CD4-positive, alpha-beta T cell treated with Interleukin-17A for 1 hour (primary cell): Measurements from ENCODE around the gene TRAPPC4.
"Not testable (repeated sequence)": the region's sequence is repeated elsewhere in the genome, so short reads cannot be mapped to it uniquely, and the experiment has no call there.

Experiments used
- DNase-seq: peaks from one replicate; pipeline ENCODE4 v3.0.0-alpha.2; 2020

TRAPPC4 gene, protein sequence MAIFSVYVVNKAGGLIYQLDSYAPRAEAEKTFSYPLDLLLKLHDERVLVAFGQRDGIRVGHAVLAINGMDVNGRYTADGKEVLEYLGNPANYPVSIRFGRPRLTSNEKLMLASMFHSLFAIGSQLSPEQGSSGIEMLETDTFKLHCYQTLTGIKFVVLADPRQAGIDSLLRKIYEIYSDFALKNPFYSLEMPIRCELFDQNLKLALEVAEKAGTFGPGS

DNA sequence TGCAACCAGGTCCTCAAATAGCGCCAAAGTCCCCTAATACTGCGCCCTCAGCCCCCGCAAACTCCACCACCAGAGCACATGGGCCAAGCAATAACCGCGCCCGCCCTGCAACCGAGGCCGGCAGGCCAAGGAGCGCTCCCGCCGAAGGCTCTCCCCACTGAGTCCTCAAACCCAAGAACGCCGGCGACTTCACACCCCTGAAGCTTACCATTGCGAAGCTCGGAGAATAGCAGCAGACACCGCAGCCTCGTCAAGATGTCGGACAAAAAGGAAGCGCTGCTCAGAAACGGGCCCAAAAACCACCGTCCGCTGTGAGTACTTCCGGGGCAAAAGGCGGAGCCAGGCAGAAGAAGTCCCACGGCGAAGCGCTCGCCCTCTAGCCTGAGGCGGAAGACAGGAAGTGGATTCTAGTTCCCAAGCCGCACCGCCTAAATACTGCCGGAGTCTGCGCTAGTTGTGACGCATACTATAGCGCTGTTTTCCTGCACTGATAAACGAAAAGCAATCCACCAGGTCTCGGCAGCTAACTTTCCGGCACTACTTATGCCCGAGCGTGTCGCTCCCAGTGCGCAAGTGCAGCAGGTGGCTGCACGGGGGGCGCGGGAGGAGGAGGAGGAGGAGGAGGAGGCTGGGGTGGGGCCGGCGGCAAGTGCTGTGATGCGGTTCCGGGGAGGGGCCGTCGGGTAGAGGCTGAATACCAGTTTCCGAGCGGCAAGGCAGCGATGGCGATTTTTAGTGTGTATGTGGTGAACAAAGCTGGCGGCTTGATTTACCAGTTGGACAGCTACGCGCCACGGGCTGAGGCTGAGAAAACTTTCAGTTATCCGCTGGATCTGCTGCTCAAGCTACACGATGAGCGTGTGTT, at the start of gene TRAPPC4, which contains the start of gene RPS25:
TRAPPC4 (plus strand) TSS at position 693 of the 865 bp plus-strand sequence; CDS start at position 723, 30 bp downstream.
RPS25 (minus strand) TSS at position 270 of the 865 bp plus-strand sequence; CDS start at position 211, 59 bp downstream.
- peak; percentile 96 for DNase-seq

DNA sequence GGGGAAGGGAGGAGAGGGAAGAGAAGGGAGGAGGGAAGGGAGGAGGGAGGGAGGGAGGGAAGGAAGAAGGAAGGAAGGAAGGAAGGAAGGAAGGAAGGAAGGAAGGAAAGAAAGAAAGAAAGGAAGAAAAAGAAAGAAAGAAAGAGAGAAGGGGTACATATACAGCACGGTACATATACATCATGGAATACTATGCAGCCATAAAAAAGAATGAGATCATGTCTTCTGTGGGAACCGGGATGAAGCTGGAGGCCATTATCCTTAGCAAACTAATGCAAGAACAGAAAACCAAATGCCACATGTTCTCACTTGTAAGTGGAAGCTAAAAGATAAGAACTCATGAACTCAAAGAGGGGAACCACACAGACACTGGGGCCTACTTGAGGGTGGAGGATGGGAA, 49.1 kb upstream of the TRAPPC4 start:
- DNase-seq, result not testable (repeated sequence)

DNA sequence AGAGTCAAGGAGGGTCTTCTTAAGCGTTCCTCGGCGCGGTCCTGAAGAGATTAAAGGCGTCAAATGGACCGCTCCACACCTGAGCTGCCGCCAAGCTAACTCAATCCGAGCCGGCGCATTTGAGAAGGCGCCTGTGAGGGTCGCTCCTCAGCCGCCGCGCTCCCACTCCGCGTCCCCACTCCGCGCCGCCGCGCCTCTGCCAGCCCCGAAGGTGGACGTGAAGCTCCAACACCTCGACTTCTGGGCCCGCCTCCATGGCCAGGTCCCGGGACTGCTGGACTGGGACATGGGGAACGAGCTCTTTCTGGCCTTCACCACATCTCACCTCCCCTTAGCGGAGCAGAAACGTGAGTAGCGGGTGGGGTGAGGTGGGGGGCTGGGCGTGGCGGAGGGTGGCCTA, 46.9 kb upstream of the TRAPPC4 start, which contains the start of gene FOXR1:
FOXR1 (plus strand) TSS at position 116 of the 400 bp plus-strand sequence; CDS start at position 287, 171 bp downstream.
- no peak for DNase-seq

DNA sequence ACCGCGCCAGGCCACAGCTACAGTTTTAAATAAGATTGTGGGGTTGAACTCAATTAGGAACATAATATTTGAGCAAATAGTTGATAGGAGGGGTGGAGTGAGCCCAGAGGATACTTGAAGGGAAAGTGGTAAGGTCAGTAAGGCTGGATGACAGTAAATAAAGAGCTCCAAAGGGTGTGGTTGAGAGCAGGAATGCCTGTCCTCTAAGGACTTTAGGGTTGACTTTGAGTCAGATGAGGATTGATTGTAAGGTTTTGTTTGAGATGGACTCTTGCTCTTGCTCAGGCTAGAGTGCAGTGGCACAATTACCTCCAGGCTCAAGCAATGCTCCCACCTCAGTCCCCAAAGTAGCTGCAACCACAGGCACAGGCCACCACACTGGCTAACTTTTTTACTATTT, 44.6 kb upstream of the TRAPPC4 start:
- DNase-seq, result no peak

DNA sequence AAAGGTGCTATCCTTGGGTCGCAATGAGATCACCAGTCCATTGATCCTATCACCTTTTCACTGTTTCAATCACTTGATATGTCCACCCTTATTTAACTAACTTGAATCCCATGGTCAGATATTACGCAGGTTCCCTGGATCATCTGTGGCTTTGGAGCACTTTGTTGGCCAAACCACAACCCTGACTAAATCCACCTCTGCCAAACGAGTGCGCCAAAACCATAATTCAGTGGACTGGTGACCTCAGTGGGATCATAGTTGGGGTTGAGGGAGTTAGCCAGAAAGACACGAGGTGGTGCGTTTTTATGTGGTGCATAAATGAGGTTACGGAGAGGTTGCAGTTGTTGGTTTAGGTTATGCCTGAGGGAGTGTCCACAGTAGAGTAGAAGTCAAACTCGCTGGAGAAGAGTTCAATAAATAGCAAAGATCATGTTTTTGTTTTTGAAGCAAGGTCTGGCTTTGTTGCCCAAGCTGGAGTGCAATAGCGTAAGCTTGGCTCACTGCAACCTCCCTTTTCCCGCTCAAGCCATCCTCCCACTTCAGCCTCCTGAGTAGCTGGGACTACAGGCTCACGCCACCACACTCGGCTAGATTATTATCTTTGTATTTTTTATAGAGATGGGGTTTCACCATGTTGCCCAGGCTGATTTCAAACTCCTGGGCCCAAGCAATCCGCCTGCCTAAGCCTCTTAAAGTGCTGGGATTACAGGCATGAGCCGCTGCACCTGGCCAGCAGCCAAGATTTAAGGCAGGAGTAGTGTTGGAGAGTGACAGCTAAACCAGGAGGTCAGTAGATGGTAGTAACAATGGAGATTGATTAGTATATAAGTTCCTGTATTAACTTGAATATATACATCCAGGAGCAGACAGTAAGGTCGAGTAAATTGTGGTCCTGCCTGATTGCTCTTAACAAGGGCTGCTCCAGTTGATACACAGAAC, 42.5 kb upstream of the TRAPPC4 start:
- no peak for DNase-seq

DNA sequence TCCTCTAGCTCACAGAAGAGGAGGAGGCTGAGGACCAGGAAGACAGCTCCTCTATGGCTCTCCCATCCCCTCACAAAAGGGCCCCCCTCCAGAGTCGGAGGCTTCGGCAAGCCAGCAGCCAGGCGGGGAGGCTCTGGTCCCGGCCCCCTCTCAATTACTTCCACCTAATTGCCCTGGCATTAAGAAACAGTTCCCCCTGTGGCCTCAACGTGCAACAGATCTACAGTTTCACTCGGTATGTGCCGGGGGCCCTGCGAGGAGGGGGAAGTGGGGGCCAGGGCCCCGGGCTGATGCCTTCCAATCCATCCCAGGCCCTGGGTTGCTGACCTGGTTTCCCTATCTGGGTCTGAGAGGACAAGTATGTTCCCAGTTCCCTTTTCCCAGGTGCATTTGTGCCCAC, 39.1 kb upstream of the TRAPPC4 start:
- DNase-seq, result no peak

DNA sequence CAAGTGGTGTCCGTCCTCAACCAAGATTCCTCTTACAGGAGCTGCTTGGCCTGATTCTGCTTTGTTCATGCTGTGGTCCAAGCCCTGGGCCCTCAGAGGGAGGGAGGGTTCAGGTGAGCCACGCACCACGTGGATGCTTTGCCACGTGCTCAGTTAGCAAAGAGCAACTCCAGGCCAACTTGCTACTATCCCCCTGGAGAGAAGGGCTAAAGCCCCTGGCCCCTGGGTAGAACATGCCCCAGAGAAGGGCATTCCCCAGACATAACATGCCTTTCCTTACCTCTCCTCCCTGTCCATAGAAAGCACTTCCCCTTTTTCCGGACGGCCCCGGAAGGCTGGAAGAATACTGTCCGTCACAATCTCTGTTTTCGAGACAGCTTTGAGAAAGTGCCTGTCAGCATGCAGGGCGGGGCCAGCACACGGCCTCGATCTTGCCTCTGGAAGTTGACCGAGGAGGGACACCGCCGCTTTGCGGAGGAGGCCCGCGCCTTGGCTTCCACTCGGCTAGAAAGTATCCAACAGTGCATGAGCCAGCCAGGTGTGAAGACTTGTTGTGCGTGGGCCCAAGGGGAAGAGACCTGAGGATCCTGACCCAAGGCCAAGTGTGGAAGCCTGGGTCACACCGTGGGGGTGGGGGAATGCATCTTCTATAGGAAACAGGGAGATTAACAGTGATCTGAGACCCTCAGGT, 38.2 kb upstream of the TRAPPC4 start:
- no peak for DNase-seq

DNA sequence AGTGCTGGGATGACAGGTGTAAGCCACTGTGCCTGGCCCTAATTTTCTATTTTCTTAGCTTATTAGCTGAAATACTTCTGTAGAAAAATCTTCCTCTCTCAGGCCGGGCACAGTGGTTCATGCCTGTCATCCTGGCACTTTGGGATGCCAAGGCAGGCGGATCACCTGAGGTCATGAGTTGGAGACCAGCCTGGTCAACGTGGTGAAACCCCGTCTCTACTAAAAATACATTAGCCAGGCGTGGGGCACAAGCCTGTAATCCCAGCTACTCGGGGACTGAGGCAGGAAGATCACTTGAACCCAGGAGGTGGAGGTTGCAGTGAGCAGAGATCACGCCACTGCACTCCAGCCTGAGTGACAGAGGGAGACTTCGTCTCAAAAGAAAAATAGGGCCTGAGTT, 34.2 kb upstream of the TRAPPC4 start:
- not testable (repeated sequence) for DNase-seq

DNA sequence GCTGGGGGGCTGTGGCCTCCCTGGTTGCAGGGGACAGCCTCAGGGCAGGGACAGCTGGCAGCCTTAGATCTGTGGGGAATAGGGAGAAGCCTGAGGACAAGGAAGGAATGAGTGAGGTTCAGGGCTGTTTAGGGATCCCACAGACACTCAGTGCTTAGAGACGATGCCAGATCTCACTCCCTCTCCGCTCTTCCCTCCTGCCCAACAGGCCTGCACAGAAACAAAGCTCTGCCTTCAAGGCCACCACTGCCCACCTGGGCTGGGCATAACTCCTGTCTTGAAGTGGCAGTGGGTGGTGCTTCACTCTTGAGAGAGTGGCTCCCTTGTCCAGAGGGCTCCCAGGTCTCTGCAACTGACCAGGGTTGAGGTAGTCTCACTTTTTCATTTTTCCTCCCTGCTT, 33.7 kb upstream of the TRAPPC4 start:
- DNase-seq, result no peak

DNA sequence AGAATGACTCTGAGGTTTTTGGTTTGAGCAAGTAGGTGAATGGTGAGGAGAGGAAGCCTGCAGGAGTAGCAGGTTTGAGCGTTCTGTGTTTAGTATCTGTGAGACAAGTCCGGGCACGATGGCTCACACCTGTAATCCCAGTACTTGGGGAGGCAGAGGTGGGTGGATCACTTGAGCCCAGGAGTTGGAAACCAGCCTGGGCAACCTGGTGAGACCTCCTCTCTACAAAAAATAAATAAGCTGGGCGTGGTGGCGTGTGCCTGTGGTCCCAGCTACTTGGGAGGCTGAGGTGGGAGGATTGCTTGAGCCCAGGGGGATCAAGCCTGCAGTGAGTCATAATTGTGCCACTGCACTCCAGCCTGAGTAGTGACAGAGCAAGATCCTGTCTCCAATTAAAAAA, 30.3 kb upstream of the TRAPPC4 start:
- no peak for DNase-seq

DNA sequence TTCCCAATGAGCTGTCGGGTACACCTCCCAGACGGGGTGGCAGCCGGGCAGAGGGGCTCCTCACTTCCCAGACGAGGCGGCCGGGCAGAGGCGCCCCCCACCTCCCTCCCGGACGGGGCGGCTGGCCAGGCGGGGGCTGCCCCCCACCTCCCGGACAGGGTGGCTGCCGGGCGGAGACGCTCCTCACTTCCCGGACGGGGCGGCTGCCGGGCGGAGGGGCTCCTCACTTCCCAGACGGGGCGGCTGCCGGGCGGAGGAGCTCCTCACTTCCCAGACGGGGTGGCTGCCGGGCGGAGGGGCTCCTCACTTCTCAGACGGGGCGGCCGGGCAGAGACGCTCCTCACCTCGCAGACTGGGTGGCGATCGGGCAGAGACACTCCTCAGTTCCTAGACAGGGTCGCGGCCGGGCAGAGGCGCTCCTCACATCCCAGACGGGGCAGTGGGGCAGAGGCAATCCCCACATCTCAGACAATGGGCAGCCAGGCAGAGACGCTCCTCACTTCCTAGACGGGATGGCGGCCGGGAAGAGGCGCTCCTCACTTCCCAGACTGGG, 27.0 kb upstream of the TRAPPC4 start:
- DNase-seq, result not testable (repeated sequence)

DNA sequence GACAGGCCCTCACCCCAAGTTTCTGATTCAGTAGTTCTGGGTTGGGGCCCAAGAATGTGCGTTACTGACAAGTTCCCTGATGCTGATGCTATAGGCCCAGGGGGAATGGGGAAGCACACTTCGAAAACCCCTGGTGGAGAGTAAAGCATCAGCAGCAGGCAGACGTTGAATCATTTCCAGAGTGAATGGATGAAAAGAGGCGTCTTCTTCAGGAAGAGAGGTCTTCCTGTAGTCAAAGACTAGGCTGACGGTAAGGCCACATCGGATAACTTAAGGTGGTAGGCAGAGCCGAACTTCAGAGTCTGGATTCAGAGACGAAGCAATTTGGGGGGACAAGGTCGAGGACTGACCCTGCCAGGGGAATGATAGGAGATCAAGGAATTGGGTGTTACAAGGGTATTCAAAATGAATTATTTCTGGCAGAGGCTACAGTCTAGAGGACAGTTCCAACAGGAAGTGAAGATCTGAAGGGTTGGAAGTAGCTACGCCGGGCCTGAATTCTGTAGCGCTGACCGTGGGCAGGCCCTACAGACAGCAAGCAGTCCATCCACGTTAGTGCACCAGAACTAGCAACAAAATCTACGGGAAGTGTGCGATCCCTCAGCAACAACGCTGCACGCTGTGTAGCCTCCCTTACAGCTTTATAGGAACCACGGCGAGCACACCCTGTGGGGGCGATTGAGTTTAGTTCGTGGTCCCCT, 21.5 kb upstream of the TRAPPC4 start:
- DNase-seq, result peak; percentile 59

DNA sequence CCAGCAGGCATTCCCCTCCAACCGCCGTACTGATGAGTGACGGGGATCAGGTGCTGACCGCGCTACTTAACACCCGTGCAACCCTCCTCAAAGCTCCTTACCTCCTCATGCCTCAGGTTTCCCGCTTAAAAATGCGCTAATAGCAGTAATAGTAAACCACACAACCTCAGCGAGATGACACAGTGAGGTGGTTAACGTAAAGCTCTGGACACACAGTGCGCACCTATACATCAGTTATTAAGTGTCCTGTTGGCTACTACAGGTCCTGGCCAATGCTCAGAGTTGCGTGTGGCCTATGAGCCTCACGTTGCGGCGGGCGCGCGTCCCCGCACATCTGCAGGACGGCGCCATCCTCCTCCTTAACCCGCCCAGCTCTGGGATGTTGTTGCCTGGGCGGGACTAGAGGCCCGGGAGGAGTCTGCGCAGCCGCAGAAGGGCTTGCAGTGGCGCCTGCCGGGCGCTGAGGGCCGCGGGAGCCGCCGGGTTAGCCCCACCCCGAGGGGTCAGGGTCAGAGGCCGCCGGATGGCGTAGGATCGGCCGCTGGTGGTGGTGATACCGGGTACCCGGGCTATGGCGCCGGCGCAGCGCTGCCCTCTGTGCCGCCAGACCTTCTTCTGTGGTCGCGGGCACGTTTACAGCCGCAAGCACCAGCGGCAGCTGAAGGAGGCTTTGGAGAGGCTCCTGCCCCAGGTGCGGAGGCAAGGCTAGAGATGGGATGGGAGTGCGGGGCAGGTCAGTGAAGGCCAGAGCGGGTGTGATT, 20.8 kb upstream of the TRAPPC4 start, which contains the start of gene CENATAC:
CENATAC (plus strand) TSS at position 512 of the 761 bp plus-strand sequence; CDS start at position 572, 60 bp downstream.
- DNase-seq, result peak; percentile 96

DNA sequence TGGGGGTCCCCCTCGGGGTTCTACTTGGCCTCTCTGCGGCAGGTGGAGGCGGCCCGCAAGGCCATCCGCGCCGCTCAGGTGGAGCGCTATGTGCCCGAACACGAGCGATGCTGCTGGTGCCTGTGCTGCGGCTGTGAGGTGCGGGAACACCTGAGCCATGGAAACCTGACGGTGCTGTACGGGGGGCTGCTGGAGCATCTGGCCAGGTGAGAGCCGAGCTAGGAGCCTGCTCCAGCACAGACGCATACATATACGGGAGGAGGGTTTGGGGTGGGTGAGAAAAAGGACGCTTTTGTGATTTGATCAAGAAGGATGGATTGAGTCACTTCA, 20.2 kb upstream of the TRAPPC4 start:
- no peak for DNase-seq

DNA sequence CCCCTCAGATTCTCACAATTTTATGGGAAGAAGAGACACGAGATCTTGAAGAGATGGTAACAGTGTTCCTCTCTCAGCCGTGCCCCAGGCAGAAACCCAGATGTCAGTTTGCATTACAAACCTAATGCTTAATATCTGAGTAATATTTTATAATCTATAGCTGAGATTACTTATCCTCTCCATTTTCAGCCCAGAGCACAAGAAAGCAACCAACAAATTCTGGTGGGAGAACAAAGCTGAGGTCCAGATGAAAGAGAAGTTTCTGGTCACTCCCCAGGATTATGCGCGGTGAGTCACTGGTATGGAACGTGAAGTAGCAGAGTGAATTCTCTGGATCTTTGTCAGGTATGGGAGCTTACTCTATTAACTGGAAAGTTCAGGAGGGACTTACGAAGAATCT, 19.7 kb upstream of the TRAPPC4 start:
- DNase-seq, result no peak

DNA sequence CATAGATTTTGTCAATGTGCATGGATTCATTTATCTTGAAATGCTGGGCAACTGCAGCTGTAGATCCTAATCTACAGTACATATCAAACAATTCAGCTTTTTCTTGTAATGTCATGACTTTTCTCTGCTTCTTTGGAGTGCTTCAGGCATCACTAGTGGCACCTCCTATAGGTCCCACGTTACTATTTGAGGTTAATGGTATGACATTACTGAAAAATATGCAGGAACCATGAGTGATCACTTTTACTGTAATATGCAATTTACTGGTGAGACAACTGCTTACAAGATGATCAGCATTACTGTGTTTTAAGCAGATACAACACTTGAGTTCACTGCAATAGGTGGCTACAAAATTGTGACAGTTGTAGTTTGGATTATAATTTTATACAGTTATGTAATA, 17.7 kb upstream of the TRAPPC4 start:
- DNase-seq, result no peak

DNA sequence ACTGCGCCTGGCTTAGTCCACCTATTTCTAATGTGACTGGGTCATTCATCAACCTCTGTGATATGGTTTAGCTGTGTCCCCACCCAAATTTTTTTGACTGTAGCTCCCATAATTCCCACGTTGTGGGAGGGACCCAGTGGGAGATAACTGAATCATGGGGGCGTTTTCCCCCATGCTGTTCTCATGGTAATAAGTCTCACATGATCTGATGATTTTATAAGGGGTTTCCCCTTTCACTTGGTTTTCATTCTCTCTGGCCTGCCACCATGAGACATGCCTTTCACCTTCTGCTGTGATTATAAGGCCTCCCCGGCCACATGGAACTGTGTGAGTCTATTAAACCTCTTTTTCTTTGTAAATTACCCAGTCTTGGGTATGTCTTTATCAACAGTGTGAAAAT, 11.9 kb upstream of the TRAPPC4 start:
- no peak for DNase-seq

DNA sequence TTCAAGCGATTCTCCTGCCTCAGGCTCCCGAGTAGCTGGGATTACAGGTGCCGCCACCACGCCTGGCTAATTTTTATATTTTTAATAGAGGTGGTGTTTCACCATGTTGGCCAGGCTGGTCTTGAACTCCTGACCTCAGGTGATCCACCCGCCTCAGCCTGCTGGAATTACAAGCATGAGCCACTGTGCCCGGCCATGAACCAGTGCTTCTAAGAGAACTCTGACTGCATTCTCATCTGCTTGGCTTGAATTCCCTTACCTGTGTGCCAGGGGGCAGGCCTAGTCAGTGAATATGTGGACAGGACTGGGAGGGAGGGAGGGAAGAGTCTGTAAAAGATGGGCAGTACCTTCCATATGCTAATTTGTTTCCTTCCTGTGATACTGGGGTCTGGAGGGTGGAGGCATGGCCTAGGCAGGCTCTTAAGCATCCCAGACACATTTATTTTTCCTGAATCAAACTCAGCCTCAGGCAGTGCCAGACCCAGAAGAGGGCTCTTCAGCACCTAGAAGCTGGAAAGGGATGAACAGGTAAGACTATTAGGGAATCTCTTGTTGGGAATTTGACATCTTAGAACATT, 7.0 kb upstream of the TRAPPC4 start:
- no peak for DNase-seq

DNA sequence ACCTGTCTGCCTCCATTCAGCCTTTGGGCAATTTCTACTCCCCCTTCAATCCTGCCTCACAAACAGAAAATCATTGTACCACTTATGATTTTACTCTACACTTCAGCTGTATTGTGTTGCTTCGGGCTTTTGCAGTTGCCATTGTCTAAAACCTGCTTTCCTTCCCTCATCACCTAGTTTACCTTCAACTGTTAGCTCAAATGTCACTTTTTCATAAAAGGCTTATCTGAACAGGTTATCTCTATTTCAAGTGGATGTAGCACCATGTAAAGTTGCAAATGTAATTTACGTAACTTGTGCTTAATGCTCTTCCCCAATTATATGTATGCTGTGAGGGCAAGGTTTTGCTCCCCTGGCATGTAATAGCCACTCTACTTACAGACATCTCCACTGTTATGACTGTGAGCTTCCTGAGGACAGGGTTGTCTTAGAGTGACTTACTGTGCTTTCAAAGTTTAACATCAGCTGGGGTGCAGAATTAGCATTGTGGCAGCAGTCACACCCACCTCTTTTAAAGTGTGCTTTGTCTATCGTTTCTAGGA, 5.9 kb upstream of the TRAPPC4 start:
- DNase-seq, result no peak
